OCI-LY7 (cell line): ENCODE data around the gene CYB561D1.

Experiments
- CTCF ChIP-seq: fragments of 200-600 bp; sonication (generic); conservative IDR thresholded peaks from 2 replicates; pipeline ENCODE4 v1.5.1; 2014; ENCODE audit warnings: mild to moderate bottlenecking, antibody characterized with exemption, low read length, moderate library complexity, mixed read lengths
- EZH2phosphoT487 ChIP-seq: fragments of 200-600 bp; sonication (generic); IDR thresholded peaks from 2 replicates; pipeline ENCODE4 v1.6.1; 2018; ENCODE audit warnings: low read depth, borderline replicate concordance, mild to moderate bottlenecking, mixed run types, antibody characterized with exemption, low read length, moderate library complexity, mixed read lengths

GRCh38 chr1:109498161-109498801 lies 4.4 kb downstream of the CYB561D1 start:
- TF ChIP-seq CTCF (peak; percentile 66), EZH2phosphoT487 (no peak)
